HG03571 (cell line): ENCODE measurements around the gene LTO1.

Experiments
- ATAC-seq: cut with Tn5 transposase; IDR thresholded peaks from one replicate; pipeline ENCODE4 v1.9.1; 2021; ENCODE audit not compliant: unreplicated experiment

LTO1 gene

DNA sequence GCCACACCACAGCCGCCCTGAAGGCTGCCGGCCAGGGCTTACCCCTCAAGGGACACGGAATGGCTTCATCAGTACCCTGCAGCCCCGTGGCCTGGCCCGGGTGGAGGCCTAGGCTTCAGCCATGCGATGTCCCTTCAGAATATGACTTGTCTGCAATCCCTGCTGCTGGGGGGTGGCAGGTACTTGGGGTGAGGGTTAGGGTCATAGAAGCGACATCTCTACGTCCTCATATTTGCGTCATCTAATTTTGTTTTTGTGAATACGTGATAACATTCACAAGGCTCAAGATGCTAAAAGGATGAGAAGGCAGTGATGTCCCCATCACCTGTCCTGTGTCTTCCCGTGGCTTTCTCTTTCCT is 27.8 kb downstream of the LTO1 start:
- no peak for ATAC-seq

DNA sequence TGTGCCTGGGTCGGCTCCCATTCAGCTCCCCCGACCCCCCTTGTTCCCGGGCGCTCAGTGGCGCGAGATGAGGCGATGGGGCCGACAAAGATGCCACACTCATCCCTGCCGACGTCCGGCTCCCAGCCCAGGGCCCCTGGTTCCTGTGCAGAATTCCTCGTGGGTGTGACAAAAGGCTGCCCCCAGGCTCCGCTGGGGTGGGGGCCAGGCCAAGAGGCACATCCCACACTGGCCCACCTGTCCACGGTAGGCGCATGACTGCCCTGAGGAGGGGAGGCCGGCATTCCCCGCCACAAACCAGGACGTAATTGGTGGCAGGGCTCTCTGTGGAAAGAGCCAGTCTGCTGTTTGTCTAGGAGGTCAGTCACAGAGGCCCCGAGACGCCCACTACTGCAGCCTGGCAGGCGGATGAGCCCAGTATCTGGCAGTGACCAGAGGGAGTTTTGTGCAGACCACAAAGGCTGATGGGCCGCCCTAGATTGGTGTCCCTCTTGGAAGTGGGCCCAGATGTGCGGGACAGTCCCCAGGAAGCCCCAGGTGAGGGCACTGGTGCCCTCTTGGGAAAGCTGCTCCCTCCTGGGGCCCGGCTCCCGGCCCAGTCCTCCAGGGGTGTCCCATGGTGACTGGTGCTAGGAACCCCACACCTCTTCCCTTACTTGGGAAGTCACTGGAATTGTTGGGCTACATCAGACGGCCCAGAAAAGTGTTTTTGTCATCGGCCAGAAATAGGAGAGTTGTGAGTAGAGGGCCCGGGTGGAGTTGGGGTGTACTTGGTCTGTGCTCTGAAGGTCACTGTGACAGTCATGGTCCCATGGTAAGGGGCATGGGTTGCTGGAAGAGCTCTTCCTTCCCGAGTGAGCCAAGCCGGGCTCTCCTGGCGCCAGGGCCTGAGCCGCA is 28.4 kb downstream of the LTO1 start:
- ATAC-seq, result no peak

DNA sequence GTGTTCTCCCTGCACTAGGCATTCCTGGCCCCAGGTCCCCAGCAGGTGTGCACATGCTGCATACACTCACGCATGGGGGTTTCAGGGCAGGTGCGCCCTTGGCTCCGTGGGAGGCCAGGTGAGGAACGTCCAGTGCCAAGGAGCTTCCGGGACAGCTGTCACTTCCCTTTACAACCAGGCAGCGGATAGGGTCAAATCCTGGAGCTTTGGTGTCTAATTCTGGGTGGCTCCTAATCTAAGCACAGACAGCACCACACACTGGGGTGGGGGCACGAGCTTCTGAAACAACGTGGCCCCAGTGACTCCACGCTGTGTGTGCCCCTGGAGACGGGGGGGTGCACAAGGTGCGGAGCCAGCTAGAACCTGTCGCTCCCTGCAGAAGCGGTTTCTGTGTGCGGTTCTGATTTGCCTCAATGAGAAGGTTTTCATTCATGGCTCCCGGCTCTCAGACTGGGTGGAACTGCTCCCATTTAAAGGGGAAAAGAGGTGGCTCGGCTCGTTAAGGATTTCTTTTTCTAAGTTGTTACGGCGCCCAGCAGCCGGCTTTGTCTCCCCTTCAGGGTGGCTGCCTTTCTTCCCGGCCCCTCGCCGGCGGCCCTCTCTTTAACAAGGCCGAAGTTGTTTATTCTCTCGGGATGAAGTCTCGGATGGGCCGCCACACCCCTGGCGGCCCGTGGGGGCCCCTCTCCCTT is 29.2 kb downstream of the LTO1 start:
- ATAC-seq, result no peak

DNA sequence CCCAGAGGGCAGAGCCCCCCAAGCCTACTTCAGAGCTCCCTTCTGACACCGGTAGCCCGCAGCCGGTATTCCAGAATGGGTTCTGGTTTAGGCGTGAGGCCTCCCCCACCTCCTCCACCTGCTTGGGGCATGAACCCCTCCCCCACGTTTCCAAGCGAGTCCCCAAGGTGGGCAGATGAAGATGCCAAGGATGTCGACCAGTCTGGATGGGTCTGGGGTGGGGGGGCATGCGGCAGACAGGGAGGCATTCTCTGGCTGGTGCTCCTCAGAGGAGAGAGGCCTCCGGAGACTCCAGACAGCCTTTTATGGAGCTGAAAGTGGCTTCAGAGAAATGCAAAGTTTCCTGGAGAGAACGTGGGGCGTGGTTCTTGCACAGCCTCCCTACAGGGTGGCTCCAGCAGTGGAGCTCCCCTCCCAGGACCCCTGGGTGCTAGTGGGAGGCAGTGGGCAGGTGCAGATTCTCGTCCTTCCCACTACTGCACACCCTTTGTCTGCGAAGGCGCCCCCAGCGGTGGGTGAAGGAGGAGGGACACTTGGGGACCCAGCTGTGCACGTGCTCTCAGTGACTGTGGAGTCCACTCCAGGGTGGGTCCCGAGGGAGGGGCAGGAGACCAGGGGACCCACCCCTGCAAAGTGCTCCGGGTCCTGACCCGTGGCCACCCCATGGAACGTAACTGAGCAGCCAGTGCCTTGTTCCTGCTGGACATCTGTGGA is 30.0 kb downstream of the LTO1 start:
- ATAC-seq, result no peak

DNA sequence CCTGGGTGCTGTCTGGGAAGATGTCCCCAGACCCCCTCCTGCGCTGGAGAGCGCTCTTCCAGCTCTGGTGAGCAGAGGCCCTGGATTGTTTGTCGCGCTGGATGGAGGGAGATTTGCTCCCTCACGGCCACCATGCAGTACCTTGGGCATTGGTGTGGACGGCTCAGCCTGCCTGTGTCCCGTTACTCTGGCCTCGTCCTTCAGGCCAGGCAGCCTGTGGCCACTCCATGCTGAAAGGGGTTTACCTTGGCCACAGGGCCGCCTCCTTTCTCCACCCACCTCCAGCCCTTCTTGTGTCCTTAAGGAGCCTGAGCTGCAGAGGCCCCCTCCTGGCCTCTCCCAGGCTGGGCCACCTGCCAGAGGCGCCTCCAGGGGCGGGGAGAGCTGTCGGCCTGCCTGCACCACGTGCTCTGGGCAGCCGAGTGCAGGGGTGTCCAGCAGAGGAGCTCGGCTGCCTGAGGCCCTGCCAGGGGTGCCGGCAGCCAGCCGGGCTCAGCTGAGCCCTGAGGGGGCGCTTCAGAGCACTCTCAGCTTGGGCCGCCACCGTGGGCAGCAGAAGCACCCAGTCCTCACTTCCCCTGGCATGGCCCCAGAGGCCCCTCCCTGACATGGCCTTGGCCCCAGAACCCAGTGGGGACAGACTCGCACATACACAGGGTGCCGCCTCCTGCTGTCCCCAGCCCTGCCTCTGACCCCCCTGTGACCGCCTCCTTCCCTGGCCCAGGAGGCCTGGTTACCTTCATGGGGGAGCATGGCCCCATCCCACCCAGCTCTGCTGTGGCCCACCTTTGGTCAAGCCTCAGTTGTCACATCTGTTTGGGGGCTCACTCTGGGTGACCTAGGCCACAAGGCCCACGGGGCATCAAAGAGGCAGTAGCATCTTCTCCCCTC is 30.8 kb downstream of the LTO1 start:
- no peak for ATAC-seq

DNA sequence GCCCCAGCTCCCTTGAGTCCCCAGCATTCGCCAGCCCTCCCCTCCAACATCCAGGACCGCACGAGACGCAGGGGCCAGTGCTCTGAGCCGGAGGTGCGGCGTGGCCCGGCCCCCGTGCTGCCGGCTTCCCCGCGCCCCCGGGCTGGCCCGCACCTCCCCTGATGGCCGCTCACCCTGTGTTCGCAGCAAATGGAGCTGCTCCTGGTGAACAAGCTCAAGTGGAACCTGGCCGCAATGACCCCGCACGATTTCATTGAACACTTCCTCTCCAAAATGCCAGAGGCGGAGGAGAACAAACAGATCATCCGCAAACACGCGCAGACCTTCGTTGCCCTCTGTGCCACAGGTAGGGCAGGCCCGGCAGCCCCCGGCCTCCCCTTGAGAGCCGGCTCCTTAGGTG is 31.5 kb downstream of the LTO1 start:
- ATAC-seq, result no peak

DNA sequence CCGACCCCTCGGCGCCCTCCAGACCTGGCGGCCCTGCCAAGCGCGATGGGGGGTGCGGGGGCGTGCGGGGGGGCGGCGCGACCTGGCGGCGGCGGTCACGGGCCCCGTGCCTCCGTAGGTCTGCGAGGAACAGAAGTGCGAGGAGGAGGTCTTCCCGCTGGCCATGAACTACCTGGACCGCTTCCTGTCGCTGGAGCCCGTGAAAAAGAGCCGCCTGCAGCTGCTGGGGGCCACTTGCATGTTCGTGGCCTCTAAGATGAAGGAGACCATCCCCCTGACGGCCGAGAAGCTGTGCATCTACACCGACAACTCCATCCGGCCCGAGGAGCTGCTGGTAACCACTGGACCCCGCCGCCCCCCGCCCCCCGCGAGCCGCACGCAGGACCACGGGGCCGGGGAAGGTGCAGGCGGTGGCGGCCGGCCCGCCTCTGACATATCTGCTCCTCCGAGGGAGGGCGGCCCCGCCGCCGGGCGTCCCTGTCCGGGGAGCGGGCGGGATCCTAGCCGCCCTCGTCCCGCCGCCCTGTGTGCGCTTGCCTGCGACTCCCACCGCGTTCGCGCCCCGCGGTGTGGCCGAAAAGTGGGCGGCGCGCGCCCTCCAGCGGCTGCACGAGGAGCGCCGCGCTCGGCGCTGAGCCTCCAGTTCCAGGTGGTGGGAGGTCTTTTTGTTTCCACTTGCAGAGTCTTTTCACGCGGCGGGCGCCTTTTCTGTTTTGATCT is 32.1 kb downstream of the LTO1 start:
- ATAC-seq, result peak; percentile 62

DNA sequence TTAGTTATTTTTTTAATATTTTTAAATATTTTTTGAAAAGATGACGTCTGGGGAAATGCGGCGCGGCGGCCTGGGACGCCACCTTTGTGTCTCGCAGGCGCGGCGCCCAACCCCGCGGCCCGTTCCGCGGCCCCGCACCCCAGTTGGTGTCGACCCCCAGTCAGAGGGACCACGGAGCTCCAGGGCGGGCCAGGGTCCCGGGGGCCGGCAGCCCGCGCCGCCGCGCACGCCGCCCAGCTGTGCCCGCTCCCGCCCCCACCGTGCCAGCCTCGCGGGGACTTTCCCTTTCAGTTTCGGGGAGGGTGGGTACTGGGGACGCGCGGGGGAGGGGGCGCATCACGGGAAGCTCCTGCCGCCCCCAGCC is 32.6 kb downstream of the LTO1 start:
- ATAC-seq, result no peak

DNA sequence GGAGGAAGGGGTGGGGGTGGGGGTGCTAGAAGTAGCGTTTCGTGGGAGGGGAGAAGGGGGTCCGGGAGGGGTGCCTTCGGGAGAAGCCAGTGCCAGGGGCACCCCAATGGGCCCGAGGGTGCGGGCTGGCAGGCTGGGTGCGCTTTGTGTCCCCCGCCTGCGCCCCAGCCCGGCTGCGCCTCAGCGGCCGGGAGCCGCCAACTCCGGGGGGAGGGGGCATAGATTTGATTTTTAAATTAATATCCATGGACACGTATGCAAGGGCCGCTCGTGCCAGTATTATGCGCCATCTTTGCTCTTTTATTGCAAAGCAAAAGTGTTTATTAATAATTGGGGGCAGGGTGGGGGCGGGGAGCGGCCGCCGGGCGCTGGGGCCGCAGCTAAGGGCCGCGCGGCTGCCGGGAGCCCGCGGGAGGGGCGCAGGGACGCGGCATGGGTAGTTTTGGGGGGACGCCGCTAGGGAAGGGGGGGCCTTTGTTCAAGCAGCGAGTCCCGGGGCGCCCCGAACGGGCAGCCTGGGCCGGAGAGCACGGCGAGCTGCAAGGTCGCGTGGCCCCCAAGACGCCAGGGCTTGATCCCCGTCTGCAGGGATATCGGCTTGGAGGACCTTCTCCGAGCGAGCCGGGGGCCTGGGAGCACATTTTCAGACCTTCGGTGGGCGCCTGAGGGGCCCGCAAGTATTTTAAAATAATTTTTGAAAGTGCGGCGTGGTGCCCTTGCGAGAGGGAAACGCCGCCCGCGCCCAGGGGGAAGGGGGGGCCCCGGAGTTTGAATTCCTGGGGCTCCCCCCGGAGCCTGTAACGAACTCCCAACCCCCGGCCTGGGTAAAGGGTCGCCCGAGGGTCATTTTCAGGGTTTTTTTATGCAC is 33.2 kb downstream of the LTO1 start:
- no peak for ATAC-seq

DNA sequence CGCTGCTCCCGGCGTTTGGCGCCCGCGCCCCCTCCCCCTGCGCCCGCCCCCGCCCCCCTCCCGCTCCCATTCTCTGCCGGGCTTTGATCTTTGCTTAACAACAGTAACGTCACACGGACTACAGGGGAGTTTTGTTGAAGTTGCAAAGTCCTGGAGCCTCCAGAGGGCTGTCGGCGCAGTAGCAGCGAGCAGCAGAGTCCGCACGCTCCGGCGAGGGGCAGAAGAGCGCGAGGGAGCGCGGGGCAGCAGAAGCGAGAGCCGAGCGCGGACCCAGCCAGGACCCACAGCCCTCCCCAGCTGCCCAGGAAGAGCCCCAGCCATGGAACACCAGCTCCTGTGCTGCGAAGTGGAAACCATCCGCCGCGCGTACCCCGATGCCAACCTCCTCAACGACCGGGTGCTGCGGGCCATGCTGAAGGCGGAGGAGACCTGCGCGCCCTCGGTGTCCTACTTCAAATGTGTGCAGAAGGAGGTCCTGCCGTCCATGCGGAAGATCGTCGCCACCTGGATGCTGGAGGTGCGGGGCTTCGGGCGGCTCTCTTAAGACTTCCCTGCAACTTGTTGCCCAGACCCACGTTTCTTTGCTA is 34.1 kb downstream of the LTO1 start, which contains the start of gene CCND1:
Gene CCND1 (plus strand): TSS at position 162 of the 587 bp plus-strand sequence. CDS start 158 bp downstream, at position 320.
- no peak for ATAC-seq

DNA sequence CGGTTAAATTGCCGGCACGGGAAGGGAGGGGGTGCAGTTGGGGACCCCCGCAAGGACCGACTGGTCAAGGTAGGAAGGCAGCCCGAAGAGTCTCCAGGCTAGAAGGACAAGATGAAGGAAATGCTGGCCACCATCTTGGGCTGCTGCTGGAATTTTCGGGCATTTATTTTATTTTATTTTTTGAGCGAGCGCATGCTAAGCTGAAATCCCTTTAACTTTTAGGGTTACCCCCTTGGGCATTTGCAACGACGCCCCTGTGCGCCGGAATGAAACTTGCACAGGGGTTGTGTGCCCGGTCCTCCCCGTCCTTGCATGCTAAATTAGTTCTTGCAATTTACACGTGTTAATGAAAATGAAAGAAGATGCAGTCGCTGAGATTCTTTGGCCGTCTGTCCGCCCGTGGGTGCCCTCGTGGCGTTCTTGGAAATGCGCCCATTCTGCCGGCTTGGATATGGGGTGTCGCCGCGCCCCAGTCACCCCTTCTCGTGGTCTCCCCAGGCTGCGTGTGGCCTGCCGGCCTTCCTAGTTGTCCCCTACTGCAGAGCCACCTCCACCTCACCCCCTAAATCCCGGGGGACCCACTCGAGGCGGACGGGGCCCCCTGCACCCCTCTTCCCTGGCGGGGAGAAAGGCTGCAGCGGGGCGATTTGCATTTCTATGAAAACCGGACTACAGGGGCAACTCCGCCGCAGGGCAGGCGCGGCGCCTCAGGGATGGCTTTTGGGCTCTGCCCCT is 34.7 kb downstream of the LTO1 start:
- no peak for ATAC-seq

DNA sequence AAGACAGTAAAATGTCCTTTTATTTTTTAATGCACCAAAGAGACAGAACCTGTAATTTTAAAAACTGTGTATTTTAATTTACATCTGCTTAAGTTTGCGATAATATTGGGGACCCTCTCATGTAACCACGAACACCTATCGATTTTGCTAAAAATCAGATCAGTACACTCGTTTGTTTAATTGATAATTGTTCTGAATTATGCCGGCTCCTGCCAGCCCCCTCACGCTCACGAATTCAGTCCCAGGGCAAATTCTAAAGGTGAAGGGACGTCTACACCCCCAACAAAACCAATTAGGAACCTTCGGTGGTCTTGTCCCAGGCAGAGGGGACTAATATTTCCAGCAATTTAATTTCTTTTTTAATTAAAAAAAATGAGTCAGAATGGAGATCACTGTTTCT is 35.3 kb downstream of the LTO1 start:
- no peak for ATAC-seq

DNA sequence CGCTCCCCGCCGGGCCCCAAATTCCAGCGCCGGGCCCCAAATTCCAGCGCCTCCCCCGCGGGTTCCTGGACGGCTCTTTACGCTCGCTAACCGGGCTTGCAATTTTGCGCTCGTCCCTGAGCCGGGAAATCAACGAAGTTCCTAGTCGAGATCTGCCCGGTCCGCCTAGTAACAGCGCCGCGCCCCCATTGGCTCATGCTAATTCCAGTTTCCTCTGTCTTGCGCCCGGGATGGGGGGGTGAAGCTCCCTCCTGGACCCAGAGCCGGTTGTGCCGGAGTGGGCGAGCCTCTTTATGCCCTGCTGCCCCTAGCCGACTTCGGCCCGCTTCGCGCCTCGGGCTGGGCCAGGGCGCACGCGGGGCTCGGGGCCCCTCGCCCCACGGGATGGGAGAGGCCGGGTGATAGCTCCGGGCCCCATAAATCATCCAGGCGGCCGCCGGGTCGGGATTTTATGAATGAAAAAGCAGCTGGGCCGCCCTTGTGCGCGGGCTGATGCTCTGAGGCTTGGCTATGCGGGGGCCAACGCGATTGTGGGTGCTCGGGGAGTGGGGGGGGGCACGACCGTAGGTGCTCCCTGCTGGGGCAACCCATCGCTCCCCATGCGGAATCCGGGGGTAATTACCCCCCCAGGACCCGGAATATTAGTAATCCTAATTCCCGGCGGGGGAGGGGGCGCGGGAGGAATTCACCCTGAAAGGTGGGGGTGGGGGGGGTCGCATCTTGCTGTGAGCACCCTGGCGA is 36.0 kb downstream of the LTO1 start:
- no peak for ATAC-seq

DNA sequence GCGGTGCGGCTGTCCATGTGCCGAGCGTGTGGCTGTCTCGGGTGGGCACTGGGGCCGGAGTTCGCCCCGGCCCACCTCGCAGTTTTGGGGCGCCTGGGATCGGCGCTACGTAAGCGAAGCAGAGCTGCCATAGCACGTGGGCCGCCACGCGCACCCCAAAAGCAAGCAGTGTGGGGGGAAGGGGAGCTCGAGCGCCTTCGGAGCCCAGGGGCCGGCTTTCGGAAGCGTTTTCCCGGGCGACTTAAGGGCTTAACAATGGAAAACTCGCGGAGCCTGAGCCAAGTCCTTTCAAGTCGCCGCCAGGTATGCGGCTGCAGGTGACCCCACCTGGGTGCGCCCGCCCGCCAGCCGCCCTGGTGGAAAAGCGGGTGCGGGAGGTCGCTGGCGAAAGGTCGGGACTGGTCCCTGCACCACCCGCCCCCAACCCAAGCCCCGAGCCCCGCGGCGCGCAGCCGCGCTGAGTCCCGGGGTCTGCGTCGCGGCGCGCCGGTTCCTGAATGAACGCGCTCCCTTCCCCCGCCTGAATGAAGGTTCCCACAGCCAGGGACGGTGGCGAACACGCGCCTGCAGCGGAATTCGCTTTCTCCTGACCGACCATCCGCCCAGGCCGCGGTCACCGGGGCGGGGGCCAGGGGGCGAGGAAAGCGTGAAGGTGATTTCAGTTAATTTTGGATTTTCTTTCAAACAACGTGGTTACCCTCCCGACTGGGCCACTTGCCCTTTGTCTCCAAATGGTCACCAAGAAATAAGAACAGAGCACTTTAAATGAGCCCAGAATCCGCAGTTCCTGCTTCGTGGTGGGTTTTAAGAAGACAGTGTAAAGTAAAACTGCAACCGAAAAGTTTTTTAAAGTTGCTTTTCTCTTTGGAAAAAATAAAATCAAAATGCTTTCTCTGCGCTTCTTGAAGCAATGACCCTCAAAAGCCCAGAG is 36.9 kb downstream of the LTO1 start:
- no peak for ATAC-seq

DNA sequence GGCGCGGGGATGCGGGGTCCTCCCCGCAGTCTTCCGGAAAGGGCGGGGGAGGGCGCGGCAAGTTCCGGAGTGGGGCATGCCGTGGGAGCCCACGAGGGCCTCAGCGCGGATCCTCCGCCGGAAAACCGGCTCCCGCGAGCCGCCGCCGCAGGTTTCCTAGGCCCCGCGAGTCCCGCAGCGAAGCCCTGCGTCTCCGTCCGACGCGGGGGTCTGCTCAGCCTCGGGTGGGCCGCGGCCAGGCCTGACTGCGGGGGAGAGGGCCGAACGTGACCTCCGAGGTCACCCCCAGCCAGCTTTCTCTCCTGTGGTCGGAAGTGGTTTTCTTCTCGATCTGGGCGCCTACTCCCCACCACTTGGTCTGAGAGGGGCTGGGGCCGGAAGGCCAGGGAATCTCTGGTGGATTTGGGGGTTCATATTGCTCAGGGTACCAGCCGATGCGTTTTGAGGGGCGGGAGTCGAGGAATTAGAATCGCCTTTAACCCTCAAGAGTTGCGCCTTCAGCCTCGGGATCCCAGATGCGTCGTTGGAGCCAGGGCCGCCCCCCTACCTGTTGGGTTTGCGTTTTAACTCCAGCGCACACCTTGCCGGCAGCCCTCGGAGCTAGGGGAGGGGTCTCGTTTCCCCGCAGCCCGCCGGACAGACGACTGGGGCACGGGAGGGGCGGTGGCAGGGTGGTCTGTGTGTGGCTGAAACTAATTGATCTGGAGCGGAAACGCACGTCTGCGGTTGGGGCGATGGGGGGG is 37.8 kb downstream of the LTO1 start:
- no peak for ATAC-seq
